DND-41 (cell line): ENCODE measurements around the gene ITGAE.
"Not testable (repeated sequence)": the region's sequence is repeated elsewhere in the genome, so short reads cannot be mapped to it uniquely, and the experiment has no call there.

Experiments used
- ATAC-seq: fragments of 200-7000 bp; cut with Tn5 transposase; 3 replicates; pipeline ENCODE4 v1.9.1; 2021; ENCODE audit warnings: low read depth; ENCODE audit not compliant: insufficient read depth
- DNase-seq: peaks from one replicate; pipeline ENCODE4 v3.0.0-alpha.2; 2020
- H2AFZ ChIP-seq: 2 replicates; pipeline ENCODE4 v1.6.0; 2012; ENCODE audit warnings: low read depth, low read length
- H3K27ac ChIP-seq: 2 replicates; pipeline ENCODE4 v1.5.1; 2012; ENCODE audit warnings: low read length, inconsistent platforms
- H3K27me3 ChIP-seq: fragments of 200-600 bp; sonication (generic); 2 replicates; pipeline ENCODE4 v1.6.0; 2012; ENCODE audit warnings: low read length, mild to moderate bottlenecking, inconsistent platforms; ENCODE audit not compliant: insufficient read depth, poor library complexity
- H3K36me3 ChIP-seq: 2 replicates; pipeline ENCODE4 v1.5.1; 2012; ENCODE audit warnings: low read length, inconsistent platforms; ENCODE audit not compliant: insufficient read depth
- H3K4me1 ChIP-seq: 2 replicates; pipeline ENCODE4 v1.5.1; 2012; ENCODE audit warnings: mild to moderate bottlenecking, low read length; ENCODE audit not compliant: insufficient read depth
- H3K4me2 ChIP-seq: 2 replicates; pipeline ENCODE4 v1.6.0; 2012; ENCODE audit warnings: mild to moderate bottlenecking, moderate library complexity, low read length, inconsistent platforms; ENCODE audit not compliant: insufficient read depth
- H3K4me3 ChIP-seq, 2 experiments: fragments of 200-600 bp in 1 of 2; shearing (Covaris generic) in 1 of 2; 2 replicates each; pipeline ENCODE4 v1.5.1; 2012 to 2016; ENCODE audit warnings: inconsistent platforms in 2 of 2, low read length in 2 of 2, mild to moderate bottlenecking in 2 of 2, low read depth in 1 of 2, moderate library complexity in 1 of 2
- H3K79me2 ChIP-seq: 2 replicates; pipeline ENCODE4 v1.6.0; 2012; ENCODE audit warnings: low read length, inconsistent platforms; ENCODE audit not compliant: insufficient read depth
- H3K9ac ChIP-seq: 2 replicates; pipeline ENCODE4 v1.6.0; 2012; ENCODE audit warnings: low read depth, mild to moderate bottlenecking, inconsistent platforms, low read length, moderate library complexity
- H3K9me3 ChIP-seq: 2 replicates; pipeline ENCODE4 v1.5.1; 2012; ENCODE audit warnings: low read length, moderate library complexity, mild to moderate bottlenecking, inconsistent platforms; ENCODE audit not compliant: insufficient read depth, severe bottlenecking
- H4K20me1 ChIP-seq: 2 replicates; pipeline ENCODE4 v1.6.0; 2012; ENCODE audit warnings: low read length; ENCODE audit not compliant: insufficient read depth
- EZH2 ChIP-seq: IDR thresholded peaks from 3 replicates; pipeline ENCODE4 v1.6.1; 2012; ENCODE audit warnings: borderline replicate concordance, low read depth, mild to moderate bottlenecking, moderate library complexity, low read length, inconsistent platforms; ENCODE audit not compliant: severe bottlenecking
- TF ChIP-seq, protein P1 (sequence below): IDR thresholded peaks from 2 replicates; pipeline ENCODE4 v1.5.1; 2012; ENCODE audit warnings: borderline replicate concordance, low read length, moderate library complexity, mild to moderate bottlenecking; ENCODE audit not compliant: poor library complexity, severe bottlenecking; ENCODE audit errors: extremely low read depth

ITGAE gene

DNA sequence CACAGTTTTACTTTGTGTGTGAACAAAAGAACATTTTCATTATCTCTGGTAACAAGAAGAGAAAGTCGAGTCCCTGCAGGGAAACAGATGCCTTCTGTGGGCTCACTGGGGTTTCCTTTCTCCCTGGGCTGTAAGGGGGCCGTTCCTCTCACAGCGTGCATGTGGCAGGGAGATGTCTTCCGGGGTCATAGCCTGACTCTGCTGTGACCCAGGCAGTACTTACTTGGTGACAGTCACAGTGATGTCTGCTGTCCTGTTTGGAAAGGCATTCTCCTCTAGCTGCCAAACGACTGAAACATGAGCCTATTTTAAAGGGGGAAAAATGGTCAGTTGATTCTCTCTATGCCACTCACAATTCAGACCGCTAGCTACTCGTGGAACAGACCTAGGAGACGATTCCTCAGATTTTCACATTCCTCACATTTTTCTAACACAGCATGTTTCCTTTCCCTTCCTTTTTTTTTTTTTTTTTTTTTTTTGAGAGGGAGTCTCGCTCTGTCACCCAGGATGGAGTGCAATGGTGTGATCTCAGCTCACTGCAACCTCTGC is 70.0 kb downstream of the ITGAE start:
- Histone ChIP-seq H3K79me2 (peaks cover 24% of the 10 kb centered on the region), H3K9ac (no peak overlapping the region), H3K27ac (no peak overlapping the region), H3K4me2 (no peak overlapping the region), H3K9me3 (no peaks in the 10 kb centered on the region), H3K4me1 (peaks cover 19% of the 10 kb centered on the region), H2AFZ (no peak overlapping the region), H4K20me1 (peaks cover 5% of the 10 kb centered on the region; the same call in 1 of the 2 replicates), H3K36me3 (peaks cover 36% of the 10 kb centered on the region), H3K4me3 (no peak overlapping the region), H3K27me3 (no peaks in the 10 kb centered on the region)
- no peak for DNase-seq
- no peak for ATAC-seq
- no peak for TF ChIP-seq EZH2
- TF ChIP-seq, protein P1, sequence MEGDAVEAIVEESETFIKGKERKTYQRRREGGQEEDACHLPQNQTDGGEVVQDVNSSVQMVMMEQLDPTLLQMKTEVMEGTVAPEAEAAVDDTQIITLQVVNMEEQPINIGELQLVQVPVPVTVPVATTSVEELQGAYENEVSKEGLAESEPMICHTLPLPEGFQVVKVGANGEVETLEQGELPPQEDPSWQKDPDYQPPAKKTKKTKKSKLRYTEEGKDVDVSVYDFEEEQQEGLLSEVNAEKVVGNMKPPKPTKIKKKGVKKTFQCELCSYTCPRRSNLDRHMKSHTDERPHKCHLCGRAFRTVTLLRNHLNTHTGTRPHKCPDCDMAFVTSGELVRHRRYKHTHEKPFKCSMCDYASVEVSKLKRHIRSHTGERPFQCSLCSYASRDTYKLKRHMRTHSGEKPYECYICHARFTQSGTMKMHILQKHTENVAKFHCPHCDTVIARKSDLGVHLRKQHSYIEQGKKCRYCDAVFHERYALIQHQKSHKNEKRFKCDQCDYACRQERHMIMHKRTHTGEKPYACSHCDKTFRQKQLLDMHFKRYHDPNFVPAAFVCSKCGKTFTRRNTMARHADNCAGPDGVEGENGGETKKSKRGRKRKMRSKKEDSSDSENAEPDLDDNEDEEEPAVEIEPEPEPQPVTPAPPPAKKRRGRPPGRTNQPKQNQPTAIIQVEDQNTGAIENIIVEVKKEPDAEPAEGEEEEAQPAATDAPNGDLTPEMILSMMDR: no peak

DNA sequence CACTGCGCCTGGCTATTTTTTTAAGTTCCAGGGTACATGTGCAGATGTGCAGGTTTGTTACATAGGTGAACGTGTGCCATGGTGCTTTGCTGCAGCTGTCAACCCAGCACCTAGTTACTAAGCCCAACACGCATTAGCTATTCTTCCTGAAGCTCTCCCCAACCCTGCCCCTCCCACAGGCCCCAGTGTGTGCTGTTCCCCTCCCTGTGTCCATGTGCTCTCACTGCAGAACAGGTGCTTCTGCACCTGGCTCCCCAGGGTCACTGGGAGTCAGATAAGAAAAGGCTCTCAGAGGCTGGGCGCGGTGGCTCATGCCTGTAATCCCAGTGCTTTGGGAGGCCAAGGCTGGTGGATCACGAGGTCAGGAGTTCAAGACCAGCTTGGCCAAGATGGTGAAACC is 71.1 kb downstream of the ITGAE start:
- peaks cover 30% of the 10 kb centered on the region for H3K4me1 ChIP-seq
- H3K27ac ChIP-seq: no peak overlapping the region
- peaks cover 47% of the 10 kb centered on the region for H3K36me3 ChIP-seq
- H3K9me3 ChIP-seq: no peaks in the 10 kb centered on the region
- no peaks in the 10 kb centered on the region for H3K27me3 ChIP-seq
- peaks cover 34% of the 10 kb centered on the region for H3K79me2 ChIP-seq
- H3K9ac ChIP-seq: no peak overlapping the region
- H3K4me2 ChIP-seq: no peak overlapping the region
- H2AFZ ChIP-seq: no peak overlapping the region
- peaks cover 14% of the 10 kb centered on the region for H4K20me1 ChIP-seq
- ATAC-seq (no peak), DNase-seq (no peak)
- TF ChIP-seq, protein P1: no peak
- no peak for TF ChIP-seq EZH2
- H3K4me3 ChIP-seq: no peak overlapping the region

DNA sequence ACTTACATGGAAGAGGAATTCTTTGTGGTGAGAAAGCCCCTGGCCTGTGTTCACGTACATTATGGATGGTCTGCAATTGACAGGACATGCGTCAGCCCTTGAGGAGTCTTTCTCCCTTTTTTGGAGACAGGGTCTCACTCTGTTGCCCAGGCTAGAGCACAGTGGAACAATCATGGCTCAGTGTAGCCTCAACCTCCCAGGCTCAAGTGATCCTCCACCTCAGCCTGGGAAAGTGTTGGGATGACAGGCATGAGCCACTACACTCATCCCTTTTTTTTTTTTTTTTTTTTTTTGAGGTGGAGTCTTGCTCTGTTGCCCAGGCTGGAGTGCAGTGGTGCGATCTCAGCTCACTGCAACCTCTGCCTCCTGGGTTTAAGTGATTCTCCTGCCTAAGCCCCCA is 72.9 kb downstream of the ITGAE start:
- peaks cover 35% of the 10 kb centered on the region for H3K4me1 ChIP-seq
- H3K79me2 ChIP-seq: peaks cover 52% of the 10 kb centered on the region
- H3K36me3 ChIP-seq: peaks cover 57% of the 10 kb centered on the region
- not testable (repeated sequence) for H3K9ac ChIP-seq, ATAC-seq, H3K4me2 ChIP-seq, H3K27me3 ChIP-seq, H3K27ac ChIP-seq, H2AFZ ChIP-seq, H3K9me3 ChIP-seq, DNase-seq, H3K4me3 ChIP-seq
- peaks cover 22% of the 10 kb centered on the region for H4K20me1 ChIP-seq

DNA sequence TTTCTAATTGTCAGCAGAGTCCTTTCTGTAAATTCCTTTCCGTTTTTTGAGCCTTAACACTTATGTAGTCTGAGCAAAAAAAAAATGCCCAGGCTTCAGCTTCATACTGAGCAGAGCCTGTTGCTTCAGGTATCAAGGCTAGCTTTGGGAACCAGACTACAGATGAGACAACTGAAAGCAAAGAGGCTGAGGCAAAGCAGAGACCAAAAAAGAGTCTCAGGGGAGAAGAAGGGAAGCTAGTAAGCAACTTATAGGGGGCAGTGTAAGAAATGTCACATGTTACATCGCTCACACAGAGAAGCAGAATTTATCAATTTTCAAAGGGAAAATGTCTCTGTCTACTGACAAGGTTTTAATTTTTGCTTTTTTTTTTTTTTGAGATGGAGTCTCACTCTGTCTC is 73.9 kb downstream of the ITGAE start:
- TF ChIP-seq EZH2: no peak
- TF ChIP-seq, protein P1: no peak
- peaks cover 57% of the 10 kb centered on the region for H3K36me3 ChIP-seq
- no peak overlapping the region for H2AFZ ChIP-seq
- H3K79me2 ChIP-seq: peaks cover 61% of the 10 kb centered on the region
- H3K4me3 ChIP-seq: no peak overlapping the region
- H3K4me2 ChIP-seq: peak overlapping the region; percentile 9; the same call in 1 of the 2 replicates
- no peak for ATAC-seq
- peaks cover 44% of the 10 kb centered on the region for H3K4me1 ChIP-seq
- H3K27me3 ChIP-seq: no peaks in the 10 kb centered on the region
- H4K20me1 ChIP-seq: peaks cover 22% of the 10 kb centered on the region
- peak overlapping the region; percentile 28; the same call in 1 of the 2 replicates for H3K27ac ChIP-seq
- no peak for DNase-seq
- no peak overlapping the region for H3K9ac ChIP-seq
- no peaks in the 10 kb centered on the region for H3K9me3 ChIP-seq
